ENCODE measurements around the gene C10orf90. TPM values are rescaled to one million over a fixed set of nuclear protein-coding genes. Genes with fewer than 3 reads are reported as not detected.

Gene C10orf90
- total and polyA plus RNA-seq, 2 experiments from 2014 or later, result 0.20 TPM; not detected in 1

DNA sequence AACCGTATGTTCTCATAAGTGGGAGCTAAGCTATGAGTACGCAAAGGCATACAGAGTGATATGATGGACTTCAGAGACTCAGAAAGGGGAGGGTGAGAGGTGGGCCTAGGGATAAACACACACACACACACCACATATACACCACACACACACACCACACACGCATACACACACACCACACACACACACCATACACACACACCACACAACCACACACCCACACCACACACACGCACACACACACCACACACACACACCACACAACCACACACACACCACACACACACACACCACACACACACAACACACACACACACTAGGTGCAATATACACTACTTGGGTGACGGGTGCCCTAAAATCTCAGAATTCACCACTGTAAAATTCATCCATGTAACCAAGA is 168.7 kb downstream of the C10orf90 start:
- Histone ChIP-seq H3K4me2 (no peak overlapping the region), H3K36me3 (replicated peaks; ENCODE audit: insufficient read depth, low read depth) (no peaks in the 10 kb centered on the region), H4K20me1 (ENCODE audit: insufficient read depth, poor library complexity, severe bottlenecking) (no peaks in the 10 kb centered on the region), H3K27me3 (no peaks in the 10 kb centered on the region), H2AFZ (no peak overlapping the region), H3K9me2 (replicated peaks; ENCODE audit: insufficient read depth) (no peaks in the 10 kb centered on the region), H3K4me3 (no peak overlapping the region), H3K79me2 (no peaks in the 10 kb centered on the region), H3K27ac (no peak overlapping the region), H3K9me3 (ENCODE audit: low read depth) (no peaks in the 10 kb centered on the region), H3K4me1 (ENCODE audit: insufficient read depth) (no peaks in the 10 kb centered on the region)
- 94% methylated on average over 5 of the region's 5 CpGs for WGBS (ENCODE audit: low lambda C conversion rate, missing lambda C conversion rate)
- DNase-seq (ENCODE audit: low spot score), result no peak
- TF ChIP-seq CTCF (IDR thresholded peaks at IDR 0.05; ENCODE audit: poor library complexity) (no peak), EZH2phosphoT487 (IDR thresholded peaks at IDR 0.05; ENCODE audit: low read depth, severe bottlenecking, unreplicated experiment) (no peak), EZH2 (IDR thresholded peaks at IDR 0.05; ENCODE audit: borderline replicate concordance) (no peak)

- DNase-seq (ENCODE audit: low spot score), result no peak
These were observed 169.6 kb downstream of the C10orf90 start for GRCh38 chr10:126500866-126501265.

GRCh38 chr10:126500185-126500584 is 170.3 kb downstream of the C10orf90 start:
- Histone ChIP-seq H2AFZ (no peak overlapping the region), H3K4me1 (ENCODE audit: insufficient read depth) (no peaks in the 10 kb centered on the region), H3K27me3 (no peaks in the 10 kb centered on the region), H3K36me3 (replicated peaks; ENCODE audit: insufficient read depth, low read depth) (no peaks in the 10 kb centered on the region), H3K79me2 (no peaks in the 10 kb centered on the region), H3K4me3 (no peak overlapping the region), H4K20me1 (ENCODE audit: insufficient read depth, poor library complexity, severe bottlenecking) (no peaks in the 10 kb centered on the region), H3K9me2 (replicated peaks; ENCODE audit: insufficient read depth) (no peaks in the 10 kb centered on the region), H3K9me3 (ENCODE audit: low read depth) (no peaks in the 10 kb centered on the region), H3K4me2 (no peak overlapping the region), H3K27ac (no peak overlapping the region)
- 81% methylated on average over 4 of the region's 4 CpGs for whole genome bisulfite sequencing (ENCODE audit: low lambda C conversion rate, missing lambda C conversion rate)
- TF ChIP-seq CTCF (IDR thresholded peaks at IDR 0.05; ENCODE audit: poor library complexity), result no peak
- TF ChIP-seq EZH2phosphoT487 (IDR thresholded peaks at IDR 0.05; ENCODE audit: low read depth, severe bottlenecking, unreplicated experiment), result no peak
- no peak for TF ChIP-seq EZH2 (IDR thresholded peaks at IDR 0.05; ENCODE audit: borderline replicate concordance)
- DNase-seq (ENCODE audit: low spot score), result no peak

More at GRCh38 chr10:126500866-126501265, 169.6 kb downstream of the C10orf90 start:
- Histone ChIP-seq H3K4me3 (no peak overlapping the region), H3K27ac (no peak overlapping the region), H3K79me2 (no peaks in the 10 kb centered on the region), H4K20me1 (ENCODE audit: insufficient read depth, poor library complexity, severe bottlenecking) (no peaks in the 10 kb centered on the region), H3K36me3 (replicated peaks; ENCODE audit: insufficient read depth, low read depth) (no peaks in the 10 kb centered on the region), H3K27me3 (no peaks in the 10 kb centered on the region), H3K4me1 (ENCODE audit: insufficient read depth) (no peaks in the 10 kb centered on the region), H3K4me2 (no peak overlapping the region), H2AFZ (no peak overlapping the region), H3K9me3 (ENCODE audit: low read depth) (no peaks in the 10 kb centered on the region), H3K9me2 (replicated peaks; ENCODE audit: insufficient read depth) (no peaks in the 10 kb centered on the region)
- 49% methylated on average over 3 of the region's 3 CpGs for WGBS (ENCODE audit: low lambda C conversion rate, missing lambda C conversion rate)
- no peak for TF ChIP-seq EZH2phosphoT487 (IDR thresholded peaks at IDR 0.05; ENCODE audit: low read depth, severe bottlenecking, unreplicated experiment)
- TF ChIP-seq CTCF (IDR thresholded peaks at IDR 0.05; ENCODE audit: poor library complexity), result no peak
- TF ChIP-seq EZH2 (IDR thresholded peaks at IDR 0.05; ENCODE audit: borderline replicate concordance), result no peak

GRCh38 chr10:126499744-126500143 is 170.7 kb downstream of the C10orf90 start:
- WGBS (ENCODE audit: low lambda C conversion rate, missing lambda C conversion rate), result 98% methylated on average over 6 of the region's 6 CpGs
- Histone ChIP-seq H3K27ac (no peak overlapping the region), H3K79me2 (no peaks in the 10 kb centered on the region), H2AFZ (no peak overlapping the region), H3K4me1 (ENCODE audit: insufficient read depth) (no peaks in the 10 kb centered on the region), H3K9me2 (replicated peaks; ENCODE audit: insufficient read depth) (no peaks in the 10 kb centered on the region), H3K27me3 (no peaks in the 10 kb centered on the region), H3K4me3 (no peak overlapping the region), H3K4me2 (no peak overlapping the region), H3K9me3 (ENCODE audit: low read depth) (no peaks in the 10 kb centered on the region), H4K20me1 (ENCODE audit: insufficient read depth, poor library complexity, severe bottlenecking) (no peaks in the 10 kb centered on the region), H3K36me3 (replicated peaks; ENCODE audit: insufficient read depth, low read depth) (no peaks in the 10 kb centered on the region)
- no peak for TF ChIP-seq EZH2 (IDR thresholded peaks at IDR 0.05; ENCODE audit: borderline replicate concordance)
- no peak for TF ChIP-seq EZH2phosphoT487 (IDR thresholded peaks at IDR 0.05; ENCODE audit: low read depth, severe bottlenecking, unreplicated experiment)
- no peak for TF ChIP-seq CTCF (IDR thresholded peaks at IDR 0.05; ENCODE audit: poor library complexity)
- no peak for DNase-seq (ENCODE audit: low spot score)

All from hepatocyte (in vitro differentiated cells).